WTC11 (cell line): Measurements from ENCODE around the gene TBL1Y. TPM values are rescaled to one million over a fixed set of nuclear protein-coding genes. Genes with fewer than 3 reads are reported as not detected.

Experiments
- ATAC-seq: fragments of 200-7000 bp; cut with Tn5 transposase; 2 replicates; pipeline ENCODE4 v1.10.0; 2021; ENCODE audit warnings: mild to moderate bottlenecking, moderate library complexity
- CTCF ChIA-PET: fragments of 300-600 bp; sonication (Branson Sonifier 250); formaldehyde crosslinking; loops from one replicate; lab custom pipeline; 2021; ENCODE audit warnings: antibody characterized with exemption; lab: Charles Lee
- POLR2A ChIA-PET: fragments of 350-600 bp; sonication (Branson Sonifier 250); formaldehyde crosslinking; loops from one replicate; lab custom pipeline; 2021; ENCODE audit warnings: antibody characterized with exemption; lab: Charles Lee
- DNase-seq: peaks from one replicate; pipeline ENCODE4 v3.0.0; 2021; ENCODE audit warnings: low spot score
- H3K27ac Mint-ChIP-seq: 2 replicates; pipeline ENCODE4 v1.8.0; 2021; ENCODE audit warnings: mixed read lengths
- H3K27me3 Mint-ChIP-seq: 2 replicates; pipeline ENCODE4 v1.8.0; 2021; ENCODE audit warnings: low read depth, mild to moderate bottlenecking, moderate library complexity, mixed read lengths
- H3K36me3 Mint-ChIP-seq: 2 replicates; pipeline ENCODE4 v1.8.0; 2021; ENCODE audit warnings: mixed read lengths
- H3K4me1 Mint-ChIP-seq: 2 replicates; pipeline ENCODE4 v1.8.0; 2022; ENCODE audit warnings: mixed read lengths
- H3K4me3 Mint-ChIP-seq: 2 replicates; pipeline ENCODE4 v1.8.0; 2021; ENCODE audit warnings: mild to moderate bottlenecking, moderate library complexity, mixed read lengths
- H3K9me3 Mint-ChIP-seq: 2 replicates; pipeline ENCODE4 v1.8.0; 2021; ENCODE audit warnings: mixed read lengths
- CREB1 ChIP-seq: sonication (generic); formaldehyde crosslinking; IDR thresholded peaks from 2 replicates; pipeline ENCODE4 v1.8.0; 2023; ENCODE audit warnings: mild to moderate bottlenecking, missing genetic modification reagents
- CREM ChIP-seq: sonication (generic); formaldehyde crosslinking; IDR thresholded peaks from 2 replicates; pipeline ENCODE4 v1.8.1; 2022; ENCODE audit warnings: mild to moderate bottlenecking, missing genetic modification reagents, moderate library complexity
- FOXP1 ChIP-seq: sonication (generic); formaldehyde crosslinking; IDR thresholded peaks from 2 replicates; pipeline ENCODE4 v1.8.0; 2022; ENCODE audit warnings: missing genetic modification reagents, mild to moderate bottlenecking, moderate library complexity, borderline replicate concordance
- GABPB1 ChIP-seq: sonication (generic); formaldehyde crosslinking; IDR thresholded peaks from 2 replicates; pipeline ENCODE4 v1.8.1; 2023; ENCODE audit warnings: mild to moderate bottlenecking, missing genetic modification reagents
- JAZF1 ChIP-seq: fragments of 250-450 bp; sonication (Bioruptor Pico); IDR thresholded peaks from 2 replicates; pipeline ENCODE4 v1.9.0; 2021; ENCODE audit warnings: moderate library complexity, mild to moderate bottlenecking, inconsistent platforms
- NFATC4 ChIP-seq: fragments of 250-450 bp; sonication (Bioruptor Pico); IDR thresholded peaks from 2 replicates; pipeline ENCODE4 v1.9.0; 2021; ENCODE audit warnings: mild to moderate bottlenecking
- NFYB ChIP-seq: sonication (generic); formaldehyde crosslinking; conservative IDR thresholded peaks from 2 replicates; pipeline ENCODE4 v1.8.0; 2022; ENCODE audit warnings: low read depth, missing genetic modification reagents
- SMAD3 ChIP-seq: sonication (generic); formaldehyde crosslinking; IDR thresholded peaks from 2 replicates; pipeline ENCODE4 v1.8.0; 2022; ENCODE audit warnings: missing genetic modification reagents, mild to moderate bottlenecking, borderline replicate concordance
- ZNF219 ChIP-seq: sonication (generic); formaldehyde crosslinking; IDR thresholded peaks from 2 replicates; pipeline ENCODE4 v1.8.0; 2023; ENCODE audit warnings: missing genetic modification reagents, mild to moderate bottlenecking, borderline replicate concordance
- ZNF263 ChIP-seq: sonication (generic); formaldehyde crosslinking; IDR thresholded peaks from 2 replicates; pipeline ENCODE4 v1.8.1; 2022; ENCODE audit warnings: low read depth, mild to moderate bottlenecking, moderate library complexity, missing genetic modification reagents
- ZNF423 ChIP-seq: fragments of 250-450 bp; sonication (Bioruptor Pico); IDR thresholded peaks from 2 replicates; pipeline ENCODE4 v2.1.2; 2022; ENCODE audit warnings: mild to moderate bottlenecking, moderate library complexity
- total RNA-seq: library from RNA; stranded (reverse); gene quantifications from 3 replicates; pipeline ENCODE4 v1.2.3, GENCODE V29; 2021
- TF ChIP-seq, protein P1 (sequence below): sonication (generic); formaldehyde crosslinking; IDR thresholded peaks from 2 replicates; pipeline ENCODE4 v1.8.1; 2023; ENCODE audit warnings: mild to moderate bottlenecking, moderate library complexity, missing genetic modification reagents
- TF ChIP-seq, protein P2 (sequence below): sonication (generic); formaldehyde crosslinking; conservative IDR thresholded peaks from 2 replicates; pipeline ENCODE4 v1.8.1; 2022; ENCODE audit warnings: mild to moderate bottlenecking, missing genetic modification reagents
- TF ChIP-seq, protein P3 (sequence below): fragments of 250-450 bp; sonication (Bioruptor Pico); IDR thresholded peaks from 2 replicates; pipeline ENCODE4 v1.9.0; 2021; ENCODE audit warnings: mild to moderate bottlenecking
- TF ChIP-seq, protein P4 (sequence below): sonication (generic); formaldehyde crosslinking; IDR thresholded peaks from 2 replicates; pipeline ENCODE4 v1.8.0; 2023; ENCODE audit warnings: missing genetic modification reagents
- TF ChIP-seq, protein P5 (sequence below): sonication (generic); formaldehyde crosslinking; IDR thresholded peaks from 2 replicates; pipeline ENCODE4 v1.8.0; 2023; ENCODE audit warnings: mild to moderate bottlenecking, missing genetic modification reagents

TBL1Y gene
- total RNA-seq, 1 experiment from 2014 or later = not detected

DNA sequence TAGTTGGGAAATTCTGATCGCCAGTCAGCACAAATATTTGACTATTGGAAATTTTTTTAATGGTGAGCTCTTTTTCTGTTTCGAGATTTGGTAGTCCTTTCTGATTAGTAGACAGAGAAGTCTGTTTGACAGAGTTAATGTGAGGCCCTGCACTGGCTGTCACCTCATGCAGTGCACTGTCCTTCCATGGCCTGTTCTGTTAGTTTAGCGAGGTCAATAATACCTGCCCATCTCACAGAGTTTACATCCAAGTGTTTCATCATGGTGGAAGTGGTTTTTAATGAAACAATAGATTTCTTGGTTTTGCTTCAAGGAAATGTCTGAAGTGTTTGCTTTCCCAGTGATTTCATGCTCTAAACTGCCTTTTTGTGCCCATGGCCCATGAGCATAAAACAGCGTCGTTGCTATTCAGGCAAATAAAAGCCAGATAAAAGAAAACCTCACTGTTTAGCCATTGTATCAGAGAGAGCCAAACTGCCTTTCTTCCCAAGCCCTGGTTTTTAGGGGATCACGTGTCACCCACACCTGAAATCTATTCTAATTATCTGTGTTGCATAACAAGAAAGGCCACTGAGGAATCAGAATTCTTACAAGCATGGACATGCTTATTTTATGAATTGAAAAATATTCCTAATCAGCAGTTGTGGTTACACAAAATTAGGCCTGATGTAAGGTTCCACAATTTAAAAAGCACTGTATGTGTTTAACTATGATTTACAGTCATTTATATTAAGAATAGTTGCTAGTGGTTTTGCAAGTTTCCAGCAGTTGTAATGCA is 98.3 kb downstream of the TBL1Y start:
- no peak for DNase-seq
- Mint-ChIP-seq H3K9me3 (no peaks in the 10 kb centered on the region), H3K27ac (no peak overlapping the region), H3K4me1 (no peaks in the 10 kb centered on the region), H3K4me3 (no peak overlapping the region), H3K27me3 (no peaks in the 10 kb centered on the region), H3K36me3 (no peaks in the 10 kb centered on the region)
- no peak for ATAC-seq
- CTCF ChIA-PET = no interaction called here
- POLR2A ChIA-PET = no interaction called here
- TF ChIP-seq CREM (no peak), ZNF423 (no peak)

DNA sequence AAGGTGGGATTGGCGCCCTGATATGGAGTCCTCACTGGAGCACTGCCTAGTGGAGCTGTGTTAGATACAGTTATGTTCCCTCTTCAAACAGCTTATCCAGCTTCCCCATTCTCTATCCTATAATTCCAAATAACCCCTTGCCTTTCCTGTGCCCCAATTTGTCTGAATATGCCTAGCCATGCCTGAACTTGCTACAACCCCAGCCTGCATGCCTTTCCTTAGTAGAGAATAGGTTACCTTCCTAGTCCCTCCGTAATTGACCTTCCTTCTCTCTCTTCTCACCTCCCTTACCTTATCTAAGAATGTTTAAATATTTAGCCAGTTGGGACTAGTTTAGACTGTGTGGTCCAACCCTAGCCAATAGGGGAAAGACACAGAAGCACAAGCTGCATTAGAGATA is 102.6 kb downstream of the TBL1Y start:
- Mint-ChIP-seq H3K36me3 (no peaks in the 10 kb centered on the region), H3K4me1 (no peaks in the 10 kb centered on the region), H3K9me3 (no peaks in the 10 kb centered on the region), H3K4me3 (no peak overlapping the region), H3K27ac (no peak overlapping the region), H3K27me3 (no peaks in the 10 kb centered on the region)
- POLR2A ChIA-PET = no interaction called here
- ATAC-seq = no peak
- CTCF ChIA-PET = no interaction called here
- no peak for DNase-seq
- TF ChIP-seq, protein P1, sequence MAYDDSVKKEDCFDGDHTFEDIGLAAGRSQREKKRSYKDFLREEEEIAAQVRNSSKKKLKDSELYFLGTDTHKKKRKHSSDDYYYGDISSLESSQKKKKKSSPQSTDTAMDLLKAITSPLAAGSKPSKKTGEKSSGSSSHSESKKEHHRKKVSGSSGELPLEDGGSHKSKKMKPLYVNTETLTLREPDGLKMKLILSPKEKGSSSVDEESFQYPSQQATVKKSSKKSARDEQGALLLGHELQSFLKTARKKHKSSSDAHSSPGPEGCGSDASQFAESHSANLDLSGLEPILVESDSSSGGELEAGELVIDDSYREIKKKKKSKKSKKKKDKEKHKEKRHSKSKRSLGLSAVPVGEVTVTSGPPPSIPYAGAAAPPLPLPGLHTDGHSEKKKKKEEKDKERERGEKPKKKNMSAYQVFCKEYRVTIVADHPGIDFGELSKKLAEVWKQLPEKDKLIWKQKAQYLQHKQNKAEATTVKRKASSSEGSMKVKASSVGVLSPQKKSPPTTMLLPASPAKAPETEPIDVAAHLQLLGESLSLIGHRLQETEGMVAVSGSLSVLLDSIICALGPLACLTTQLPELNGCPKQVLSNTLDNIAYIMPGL = no peak
- TF ChIP-seq, protein P2, sequence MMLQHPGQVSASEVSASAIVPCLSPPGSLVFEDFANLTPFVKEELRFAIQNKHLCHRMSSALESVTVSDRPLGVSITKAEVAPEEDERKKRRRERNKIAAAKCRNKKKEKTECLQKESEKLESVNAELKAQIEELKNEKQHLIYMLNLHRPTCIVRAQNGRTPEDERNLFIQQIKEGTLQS (CRISPR knock-in tag) = no peak
- TF ChIP-seq SMAD3 (CRISPR knock-in tag) (no peak), FOXP1 (CRISPR knock-in tag) (no peak), JAZF1 (no peak)
- TF ChIP-seq, protein P3, sequence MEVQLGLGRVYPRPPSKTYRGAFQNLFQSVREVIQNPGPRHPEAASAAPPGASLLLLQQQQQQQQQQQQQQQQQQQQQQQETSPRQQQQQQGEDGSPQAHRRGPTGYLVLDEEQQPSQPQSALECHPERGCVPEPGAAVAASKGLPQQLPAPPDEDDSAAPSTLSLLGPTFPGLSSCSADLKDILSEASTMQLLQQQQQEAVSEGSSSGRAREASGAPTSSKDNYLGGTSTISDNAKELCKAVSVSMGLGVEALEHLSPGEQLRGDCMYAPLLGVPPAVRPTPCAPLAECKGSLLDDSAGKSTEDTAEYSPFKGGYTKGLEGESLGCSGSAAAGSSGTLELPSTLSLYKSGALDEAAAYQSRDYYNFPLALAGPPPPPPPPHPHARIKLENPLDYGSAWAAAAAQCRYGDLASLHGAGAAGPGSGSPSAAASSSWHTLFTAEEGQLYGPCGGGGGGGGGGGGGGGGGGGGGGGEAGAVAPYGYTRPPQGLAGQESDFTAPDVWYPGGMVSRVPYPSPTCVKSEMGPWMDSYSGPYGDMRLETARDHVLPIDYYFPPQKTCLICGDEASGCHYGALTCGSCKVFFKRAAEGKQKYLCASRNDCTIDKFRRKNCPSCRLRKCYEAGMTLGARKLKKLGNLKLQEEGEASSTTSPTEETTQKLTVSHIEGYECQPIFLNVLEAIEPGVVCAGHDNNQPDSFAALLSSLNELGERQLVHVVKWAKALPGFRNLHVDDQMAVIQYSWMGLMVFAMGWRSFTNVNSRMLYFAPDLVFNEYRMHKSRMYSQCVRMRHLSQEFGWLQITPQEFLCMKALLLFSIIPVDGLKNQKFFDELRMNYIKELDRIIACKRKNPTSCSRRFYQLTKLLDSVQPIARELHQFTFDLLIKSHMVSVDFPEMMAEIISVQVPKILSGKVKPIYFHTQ (CRISPR knock-in tag) = no peak

DNA sequence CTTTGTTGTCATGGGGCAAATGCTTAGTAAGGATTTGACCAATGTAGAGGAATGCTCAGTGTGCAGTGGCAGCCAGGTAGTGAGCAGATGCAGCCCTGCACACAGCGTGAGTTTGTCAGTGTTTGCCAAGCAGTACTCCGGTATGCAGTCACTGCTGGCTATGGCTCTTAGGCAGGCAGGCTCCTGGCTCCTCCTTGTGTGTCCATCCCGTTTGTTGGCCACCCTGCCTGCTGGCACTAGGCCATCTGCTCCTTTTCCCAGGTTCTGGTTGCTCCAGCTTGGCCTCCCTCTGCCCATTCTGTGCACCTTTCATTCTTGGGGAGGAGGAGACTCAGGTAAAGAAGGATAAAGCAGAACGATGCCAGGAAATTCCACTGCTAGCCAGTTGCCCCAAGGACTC is 106.0 kb downstream of the TBL1Y start:
- H3K36me3 Mint-ChIP-seq = no peaks in the 10 kb centered on the region
- no peak for TF ChIP-seq ZNF263 (CRISPR knock-in tag)
- TF ChIP-seq NFYB = no peak
- no peak for TF ChIP-seq GABPB1 (CRISPR knock-in tag)
- TF ChIP-seq, protein P2 (CRISPR knock-in tag) = no peak
- ATAC-seq (no peak), DNase-seq (no peak)
- ChIA-PET CTCF (no interaction called here), POLR2A (no interaction called here)
- H3K4me1 Mint-ChIP-seq = no peaks in the 10 kb centered on the region
- no peak overlapping the region for H3K4me3 Mint-ChIP-seq
- no peak overlapping the region for H3K27ac Mint-ChIP-seq
- H3K9me3 Mint-ChIP-seq = no peaks in the 10 kb centered on the region
- no peaks in the 10 kb centered on the region for H3K27me3 Mint-ChIP-seq

DNA sequence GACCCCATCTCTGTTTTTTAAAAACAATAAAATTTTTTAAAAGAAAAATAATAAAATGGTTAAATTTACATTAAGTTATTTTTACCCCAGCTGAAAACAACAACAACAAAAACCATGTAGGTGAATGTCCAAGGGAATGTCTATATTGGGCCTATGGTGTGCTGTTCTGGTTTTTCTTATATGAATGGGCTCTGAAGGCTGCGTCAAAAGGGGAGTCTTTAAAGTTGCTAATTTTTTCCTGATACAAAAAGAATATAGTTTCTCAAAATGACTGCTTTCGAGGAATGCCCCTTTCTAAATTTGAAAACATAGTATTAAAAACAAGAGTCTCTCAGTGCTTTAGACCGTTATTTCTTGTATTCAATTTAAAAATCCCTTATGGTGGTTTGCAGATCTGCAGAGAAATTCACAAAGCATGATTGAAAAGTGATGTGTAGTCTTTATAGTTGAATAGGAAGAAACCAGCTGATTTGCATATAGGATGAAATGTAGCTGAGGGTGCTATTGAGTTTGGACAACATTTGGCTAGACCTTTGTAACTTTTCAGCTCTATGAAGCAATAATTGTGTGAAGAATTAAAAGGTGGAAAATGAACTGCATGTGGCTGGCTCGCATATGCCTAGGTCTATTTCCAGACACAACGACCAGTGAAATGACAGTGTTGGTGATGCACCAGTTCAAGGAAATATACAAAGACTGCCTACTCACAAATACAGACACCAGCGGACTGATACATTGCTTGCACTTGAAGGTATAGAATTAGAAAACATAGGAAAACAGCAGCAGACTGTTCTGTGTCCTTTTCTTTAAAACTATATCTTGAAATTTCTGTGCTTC is 107.0 kb downstream of the TBL1Y start:
- POLR2A ChIA-PET = no interaction called here
- TF ChIP-seq, protein P4, sequence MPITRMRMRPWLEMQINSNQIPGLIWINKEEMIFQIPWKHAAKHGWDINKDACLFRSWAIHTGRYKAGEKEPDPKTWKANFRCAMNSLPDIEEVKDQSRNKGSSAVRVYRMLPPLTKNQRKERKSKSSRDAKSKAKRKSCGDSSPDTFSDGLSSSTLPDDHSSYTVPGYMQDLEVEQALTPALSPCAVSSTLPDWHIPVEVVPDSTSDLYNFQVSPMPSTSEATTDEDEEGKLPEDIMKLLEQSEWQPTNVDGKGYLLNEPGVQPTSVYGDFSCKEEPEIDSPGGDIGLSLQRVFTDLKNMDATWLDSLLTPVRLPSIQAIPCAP (CRISPR knock-in tag) = no peak
- TF ChIP-seq ZNF219 (no peak), CREB1 (CRISPR knock-in tag) (no peak), NFATC4 (CRISPR knock-in tag) (no peak)
- TF ChIP-seq, protein P5, sequence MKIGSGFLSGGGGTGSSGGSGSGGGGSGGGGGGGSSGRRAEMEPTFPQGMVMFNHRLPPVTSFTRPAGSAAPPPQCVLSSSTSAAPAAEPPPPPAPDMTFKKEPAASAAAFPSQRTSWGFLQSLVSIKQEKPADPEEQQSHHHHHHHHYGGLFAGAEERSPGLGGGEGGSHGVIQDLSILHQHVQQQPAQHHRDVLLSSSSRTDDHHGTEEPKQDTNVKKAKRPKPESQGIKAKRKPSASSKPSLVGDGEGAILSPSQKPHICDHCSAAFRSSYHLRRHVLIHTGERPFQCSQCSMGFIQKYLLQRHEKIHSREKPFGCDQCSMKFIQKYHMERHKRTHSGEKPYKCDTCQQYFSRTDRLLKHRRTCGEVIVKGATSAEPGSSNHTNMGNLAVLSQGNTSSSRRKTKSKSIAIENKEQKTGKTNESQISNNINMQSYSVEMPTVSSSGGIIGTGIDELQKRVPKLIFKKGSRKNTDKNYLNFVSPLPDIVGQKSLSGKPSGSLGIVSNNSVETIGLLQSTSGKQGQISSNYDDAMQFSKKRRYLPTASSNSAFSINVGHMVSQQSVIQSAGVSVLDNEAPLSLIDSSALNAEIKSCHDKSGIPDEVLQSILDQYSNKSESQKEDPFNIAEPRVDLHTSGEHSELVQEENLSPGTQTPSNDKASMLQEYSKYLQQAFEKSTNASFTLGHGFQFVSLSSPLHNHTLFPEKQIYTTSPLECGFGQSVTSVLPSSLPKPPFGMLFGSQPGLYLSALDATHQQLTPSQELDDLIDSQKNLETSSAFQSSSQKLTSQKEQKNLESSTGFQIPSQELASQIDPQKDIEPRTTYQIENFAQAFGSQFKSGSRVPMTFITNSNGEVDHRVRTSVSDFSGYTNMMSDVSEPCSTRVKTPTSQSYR (CRISPR knock-in tag) = no peak
- TF ChIP-seq, all 79 proteins: peak for 0
- no peaks in the 10 kb centered on the region for H3K36me3 Mint-ChIP-seq
- H3K4me1 Mint-ChIP-seq = no peaks in the 10 kb centered on the region
- H3K27ac Mint-ChIP-seq = no peak overlapping the region
- ATAC-seq = no peak
- H3K4me3 Mint-ChIP-seq = no peak overlapping the region
- DNase-seq = no peak
- H3K27me3 Mint-ChIP-seq = no peaks in the 10 kb centered on the region
- CTCF ChIA-PET = no interaction called here
- H3K9me3 Mint-ChIP-seq = no peaks in the 10 kb centered on the region
